MM.1S (cell line): ENCODE measurements around the gene KDF1.
"Not testable (repeated sequence)": the region's sequence is repeated elsewhere in the genome, so short reads cannot be mapped to it uniquely, and the experiment has no call there.

ENCODE experiments used
- CTCF ChIP-seq: fragments of 300-600 bp; sonication (generic); IDR thresholded peaks from 2 replicates; pipeline ENCODE4 v1.5.1; 2016; ENCODE audit warnings: antibody characterized with exemption, low read length, mixed read lengths
- EZH2 ChIP-seq: fragments of 300-600 bp; sonication (generic); optimal IDR thresholded peaks from 2 replicates; pipeline ENCODE3; 2017; ENCODE audit warnings: low read depth, mild to moderate bottlenecking, antibody characterized with exemption, low read length, mixed read lengths
- EZH2phosphoT487 ChIP-seq: fragments of 300-600 bp; sonication (generic); IDR thresholded peaks from 2 replicates; pipeline ENCODE4 v1.6.1; 2018; ENCODE audit warnings: antibody characterized with exemption, low read length

- not testable (repeated sequence) for TF ChIP-seq CTCF, EZH2, EZH2phosphoT487
These were observed 29.3 kb upstream of the KDF1 start for GRCh38 chr1:26989403-26990109.
